Islet precursor cell (in vitro differentiated cells): ENCODE data around the gene PRKG1.
"Not testable (repeated sequence)": the region's sequence is repeated elsewhere in the genome, so short reads cannot be mapped to it uniquely, and the experiment has no call there.

Source experiments
- DNase-seq: peaks from one replicate; pipeline ENCODE4 v3.0.0-alpha.2; 2018

PRKG1 gene

GRCh38 chr10:51178634-51179033, 104.3 kb downstream of the PRKG1 start:
- DNase-seq, result no peak

- DNase-seq, result no peak
Observed at GRCh38 chr10:51180141-51180540, 105.9 kb downstream of the PRKG1 start.

GRCh38 chr10:51183783-51184182, 109.5 kb downstream of the PRKG1 start:
- DNase-seq, result no peak

DNA sequence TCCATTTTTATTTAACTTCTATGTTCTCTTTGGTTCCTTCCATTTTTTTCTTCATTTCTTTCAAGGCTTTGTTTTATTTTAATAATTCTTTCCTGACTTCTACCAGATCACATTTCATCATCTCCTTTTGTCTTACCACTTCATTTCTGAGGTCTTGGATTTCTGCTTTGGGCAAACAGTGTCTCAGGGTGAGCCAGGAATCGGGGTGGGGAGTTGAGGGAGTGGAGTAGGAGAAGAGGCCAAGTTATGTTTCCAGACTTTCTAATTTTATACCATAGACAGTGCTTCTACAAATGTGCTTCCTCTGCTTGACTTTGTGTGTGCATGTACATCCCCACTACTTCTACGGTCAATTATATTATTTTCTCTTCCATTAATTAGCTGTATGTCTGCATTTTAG, 112.1 kb downstream of the PRKG1 start:
- DNase-seq, result no peak

- no peak for DNase-seq
Observed at GRCh38 chr10:51188008-51188407, 113.7 kb downstream of the PRKG1 start.

GRCh38 chr10:51188866-51189265, 114.6 kb downstream of the PRKG1 start:
- DNase-seq, result no peak

DNA sequence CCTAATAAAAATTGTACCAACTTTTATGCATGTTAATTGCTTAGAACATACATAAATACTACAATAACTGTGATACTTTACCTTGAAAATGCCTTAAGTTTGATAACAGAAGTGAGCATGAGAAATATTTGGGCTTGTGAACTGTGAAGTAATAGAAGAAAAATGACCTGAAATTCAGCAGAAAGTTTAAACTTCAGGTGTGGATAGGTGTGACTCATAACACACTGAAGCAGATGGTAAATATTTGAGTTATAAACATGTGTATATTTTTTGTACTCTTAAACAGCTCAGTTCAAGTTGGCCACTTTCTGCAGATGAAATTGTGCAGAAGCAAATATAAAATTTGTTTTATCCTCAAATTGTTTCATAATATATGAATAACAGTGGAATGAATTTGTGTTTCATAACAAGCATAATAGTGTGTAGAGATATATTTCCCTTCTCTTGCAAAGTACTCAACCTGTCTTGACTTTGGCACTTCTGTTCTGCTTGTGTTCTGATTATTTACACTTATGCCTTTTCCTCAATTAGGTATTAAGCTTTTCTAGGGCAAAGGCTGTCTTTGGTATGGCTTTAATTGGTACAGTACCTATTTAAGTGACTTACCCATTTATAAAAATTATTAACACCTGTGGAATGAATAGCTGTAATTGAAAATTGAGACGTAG, 122.4 kb downstream of the PRKG1 start:
- no peak for DNase-seq

DNA sequence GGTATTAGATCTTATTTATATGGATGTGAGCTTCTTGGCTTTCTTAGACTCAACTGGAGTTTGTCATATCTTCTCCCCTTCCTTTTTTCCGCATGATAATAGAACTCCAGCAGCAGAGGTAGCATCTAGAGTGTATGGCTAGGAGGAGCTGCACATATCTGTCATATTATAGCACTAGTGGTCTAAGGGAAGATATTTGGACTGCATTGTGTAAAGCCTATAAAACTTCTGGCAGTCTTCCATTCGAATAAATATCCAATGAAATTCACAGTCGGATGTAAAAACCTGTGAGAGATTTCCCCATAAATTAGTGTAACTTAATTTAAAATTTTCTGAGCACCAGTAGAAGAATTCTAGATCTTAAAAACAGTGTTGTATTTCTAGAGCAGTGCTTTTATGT, 123.9 kb downstream of the PRKG1 start:
- no peak for DNase-seq

GRCh38 chr10:51201947-51202346, 127.7 kb downstream of the PRKG1 start:
- DNase-seq, result no peak

DNA sequence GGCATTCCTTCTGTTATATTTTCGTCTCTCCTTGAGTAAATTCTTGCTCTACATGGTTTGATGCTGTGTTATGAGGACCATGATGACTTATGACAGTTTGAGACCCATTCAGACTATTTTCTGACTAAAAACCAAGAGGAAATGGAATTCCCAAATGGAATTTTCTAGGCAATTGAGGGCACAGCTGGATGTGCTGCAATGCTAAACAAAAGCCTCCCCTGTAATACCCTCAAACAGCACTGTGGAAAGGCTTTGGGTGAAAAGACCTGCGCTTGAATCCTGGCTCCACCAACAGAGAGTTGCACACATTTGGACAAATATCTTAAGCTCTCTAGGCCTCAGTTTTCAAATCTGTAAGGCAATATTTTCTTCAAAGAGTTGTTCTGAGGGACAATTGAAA, 129.1 kb downstream of the PRKG1 start:
- DNase-seq, result no peak

DNA sequence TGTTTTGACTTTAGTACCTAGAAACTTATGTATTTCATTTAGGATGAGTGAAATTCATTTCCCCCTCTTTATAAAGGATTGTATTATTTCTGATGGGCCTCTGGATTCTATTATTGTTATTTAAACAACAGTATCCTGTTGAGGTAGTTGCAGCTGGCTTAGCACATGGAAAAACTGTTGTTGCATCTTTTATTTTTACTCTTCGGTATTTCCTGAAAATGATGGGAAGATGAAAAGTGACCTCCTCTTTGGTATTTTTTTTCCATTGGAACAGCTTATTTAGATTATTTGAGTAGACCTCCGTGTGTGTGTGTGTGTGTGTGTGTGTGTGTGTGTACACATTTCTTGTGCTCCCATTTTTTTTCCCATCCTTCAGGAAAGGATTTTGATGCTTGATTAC, 129.8 kb downstream of the PRKG1 start:
- DNase-seq, result no peak

- DNase-seq, result no peak
Observed at GRCh38 chr10:51204701-51205100, 130.4 kb downstream of the PRKG1 start.

DNA sequence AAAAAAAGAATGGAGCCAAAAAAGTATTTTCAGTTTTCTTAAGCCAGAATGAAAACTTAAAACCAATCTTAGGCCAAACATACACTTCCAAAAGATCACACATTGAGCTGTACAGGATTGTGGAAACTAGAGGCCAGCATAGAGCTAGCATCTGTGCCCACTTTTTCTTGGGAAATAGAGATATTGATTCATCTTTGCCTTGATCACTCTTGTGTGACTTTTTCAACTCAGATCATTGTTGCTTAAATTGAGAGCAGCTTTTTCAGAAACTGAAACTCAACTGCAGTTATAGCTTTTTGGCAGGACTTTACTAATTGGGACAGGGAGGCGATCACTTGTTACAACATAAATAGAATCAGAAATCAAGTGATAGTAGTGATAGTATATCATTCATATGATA, 132.2 kb downstream of the PRKG1 start:
- no peak for DNase-seq

DNA sequence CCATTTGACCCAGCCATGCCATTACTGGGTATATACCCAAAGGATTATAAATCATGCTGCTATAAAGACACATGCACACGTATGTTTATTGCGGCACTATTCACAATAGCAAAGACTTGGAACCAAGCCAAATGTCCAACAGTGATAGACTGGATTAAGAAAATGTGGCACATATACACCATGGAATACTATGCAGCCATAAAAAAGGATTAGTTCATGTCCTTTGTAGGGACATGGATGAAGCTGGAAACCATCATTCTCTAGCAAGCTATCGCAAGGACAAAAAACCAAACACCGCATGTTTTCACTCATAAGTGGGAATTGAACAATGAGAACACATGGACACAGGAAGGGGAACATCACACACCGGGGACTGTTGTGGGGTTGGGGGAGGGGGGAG, 138.7 kb downstream of the PRKG1 start:
- DNase-seq, result not testable (repeated sequence)

- DNase-seq, result no peak
Observed at GRCh38 chr10:51214207-51215196, 140.2 kb downstream of the PRKG1 start.

GRCh38 chr10:51215951-51216834, 141.9 kb downstream of the PRKG1 start:
- DNase-seq, result no peak

DNA sequence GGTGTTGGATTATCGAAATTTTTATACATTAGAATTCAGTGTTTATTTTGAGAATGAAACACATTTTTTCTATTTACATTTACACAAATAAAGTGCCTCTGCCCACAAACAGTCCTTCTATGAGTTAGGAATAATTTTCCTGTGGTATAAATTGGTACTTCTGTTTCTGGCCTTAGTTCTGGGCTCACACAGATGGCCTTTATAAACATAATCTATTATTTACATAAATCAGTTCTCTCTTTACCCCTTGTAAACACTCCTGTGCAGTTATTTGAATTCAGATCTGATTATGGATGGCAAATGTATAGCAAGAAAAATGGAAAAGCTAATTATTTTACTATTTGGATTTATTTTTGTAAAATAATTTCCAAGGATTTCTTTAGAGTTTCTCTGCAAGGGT, 143.2 kb downstream of the PRKG1 start:
- DNase-seq, result no peak

DNA sequence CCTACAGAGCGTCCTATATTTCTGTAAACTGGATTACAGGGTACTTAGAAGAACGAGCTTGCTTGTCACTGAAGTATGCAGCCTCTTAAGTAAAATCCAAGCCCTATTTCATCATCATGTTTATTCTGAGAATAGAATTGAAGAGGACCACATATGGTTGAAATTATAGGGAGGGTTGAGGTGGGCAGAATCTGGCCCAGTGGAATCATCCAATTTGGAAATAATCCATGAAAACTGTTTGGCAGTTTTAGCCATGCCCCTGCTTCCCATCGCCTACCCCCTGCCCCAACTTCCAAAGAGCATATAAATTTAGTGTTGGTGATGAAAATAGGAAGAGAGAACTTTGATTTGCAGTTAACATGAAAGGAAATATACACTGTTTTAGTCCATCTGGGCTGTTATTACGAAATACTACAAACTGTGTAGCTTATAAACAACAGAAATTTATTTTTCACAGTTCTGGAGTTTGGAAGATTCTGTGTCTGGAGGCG, 150.4 kb downstream of the PRKG1 start:
- no peak for DNase-seq

GRCh38 chr10:51227897-51228713, 153.8 kb downstream of the PRKG1 start:
- no peak for DNase-seq

DNA sequence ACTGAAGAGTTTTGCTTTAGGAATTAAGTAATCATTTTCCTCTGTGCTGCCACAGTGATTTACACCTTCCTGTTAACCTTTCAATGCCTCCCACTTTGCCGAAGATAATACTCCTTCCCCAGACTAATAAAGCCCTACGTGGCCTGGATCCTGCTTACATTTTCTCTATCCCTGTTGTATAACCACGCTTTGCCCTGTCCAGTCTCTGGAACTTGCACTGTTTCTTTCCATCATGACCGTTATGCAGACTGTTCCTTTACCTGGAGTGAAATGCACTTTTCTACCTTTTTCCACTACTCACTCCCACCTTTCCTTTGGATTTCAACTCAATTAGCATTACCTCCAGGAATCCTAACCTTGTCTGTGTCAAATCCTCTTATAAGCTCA, 154.4 kb downstream of the PRKG1 start:
- DNase-seq, result no peak

GRCh38 chr10:51230887-51231585, 156.7 kb downstream of the PRKG1 start:
- peak; percentile 63 for DNase-seq
